GM18519 (cell line): Measurements from ENCODE around the gene POU1F1.
"Not testable (repeated sequence)": the region's sequence is repeated elsewhere in the genome, so short reads cannot be mapped to it uniquely, and the experiment has no call there.

Experiments used
- ATAC-seq: cut with Tn5 transposase; IDR thresholded peaks from one replicate; pipeline ENCODE4 v1.9.1; 2021; ENCODE audit warnings: mild to moderate bottlenecking, moderate library complexity; ENCODE audit not compliant: unreplicated experiment, low FRiP score

Gene POU1F1, protein sequence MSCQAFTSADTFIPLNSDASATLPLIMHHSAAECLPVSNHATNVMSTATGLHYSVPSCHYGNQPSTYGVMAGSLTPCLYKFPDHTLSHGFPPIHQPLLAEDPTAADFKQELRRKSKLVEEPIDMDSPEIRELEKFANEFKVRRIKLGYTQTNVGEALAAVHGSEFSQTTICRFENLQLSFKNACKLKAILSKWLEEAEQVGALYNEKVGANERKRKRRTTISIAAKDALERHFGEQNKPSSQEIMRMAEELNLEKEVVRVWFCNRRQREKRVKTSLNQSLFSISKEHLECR

DNA sequence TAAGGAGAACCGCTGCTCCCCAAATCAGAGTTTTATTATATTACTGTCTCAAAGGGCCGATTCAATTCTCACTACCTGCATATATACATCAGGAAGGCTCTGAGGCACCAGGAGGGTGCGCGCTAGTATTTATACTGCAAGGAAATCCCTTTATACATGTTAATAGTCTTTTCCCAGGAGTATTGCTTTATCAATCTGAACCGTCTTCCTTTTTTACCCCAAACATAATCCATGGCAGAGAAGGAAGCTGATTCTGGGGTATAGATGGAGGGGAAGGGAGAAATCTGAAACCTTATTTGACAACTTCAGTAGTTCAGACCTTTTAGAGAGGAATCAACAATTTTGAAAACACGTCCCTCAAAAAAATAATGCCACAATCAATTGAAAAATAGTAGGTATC, at the start of gene POU1F1:
TSS of gene POU1F1 (minus strand) at position 101 of the 400 bp plus-strand sequence. CDS start 122 bp downstream, outside the sequence.
- no peak for ATAC-seq

DNA sequence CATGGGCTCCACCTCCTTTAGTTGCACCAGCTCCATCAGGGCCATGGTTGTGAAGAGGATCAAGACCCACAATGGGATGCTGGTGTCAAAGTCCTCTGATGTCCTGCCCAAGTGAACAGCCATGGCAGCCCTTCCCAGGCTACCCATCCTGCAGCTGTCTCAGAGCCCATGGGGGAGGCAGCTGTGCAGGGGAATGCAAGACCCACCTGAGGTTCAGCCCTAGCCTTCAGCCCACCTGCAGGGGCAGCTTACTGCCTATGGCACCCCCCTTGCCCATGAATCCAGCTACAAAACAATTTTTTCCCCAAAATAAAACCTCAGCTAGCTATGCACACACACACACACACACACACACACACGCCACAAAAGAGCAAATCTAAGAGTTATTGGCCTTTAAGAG, 48.2 kb upstream of the POU1F1 start:
- no peak for ATAC-seq

DNA sequence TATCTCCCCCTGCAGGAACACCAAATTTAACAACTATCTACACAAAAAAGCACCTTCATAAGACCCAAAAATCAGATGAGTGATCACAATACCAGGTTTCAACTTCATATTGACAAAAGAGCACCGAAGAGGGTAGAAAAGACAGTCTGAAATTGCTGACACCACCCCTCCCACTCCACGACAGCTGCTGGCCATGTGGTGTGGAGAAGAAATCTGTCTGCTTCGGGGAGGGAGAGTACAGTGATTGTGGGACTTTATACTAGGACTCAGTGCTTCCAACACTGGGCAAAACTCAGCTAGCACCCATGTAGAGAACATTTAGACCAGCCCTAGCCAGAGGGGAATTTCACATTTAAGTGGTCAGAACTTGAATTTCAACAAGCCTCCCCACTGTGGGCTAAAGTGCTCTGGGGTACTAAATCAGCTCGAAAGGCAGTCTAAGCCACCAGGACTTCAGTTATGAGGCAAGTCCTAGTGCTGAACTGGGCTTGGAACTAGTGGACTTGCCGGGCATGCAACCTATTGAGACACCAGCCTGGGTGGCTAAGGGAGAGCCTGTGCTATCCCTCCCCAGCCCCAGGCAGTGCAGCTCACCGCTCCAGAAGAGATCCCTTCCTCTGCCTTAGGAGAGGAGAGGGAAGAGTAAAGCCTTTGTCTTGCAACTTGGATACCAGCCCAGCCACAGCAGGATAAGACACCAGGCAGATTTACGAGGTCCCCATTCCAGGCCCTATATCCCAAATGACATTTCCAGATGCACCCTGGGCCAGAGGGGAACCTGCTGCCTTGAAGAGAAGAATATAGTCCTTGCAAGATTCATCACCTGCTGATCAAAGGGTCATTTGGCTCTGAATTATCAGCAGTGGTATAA, 44.6 kb upstream of the POU1F1 start:
- ATAC-seq = no peak

DNA sequence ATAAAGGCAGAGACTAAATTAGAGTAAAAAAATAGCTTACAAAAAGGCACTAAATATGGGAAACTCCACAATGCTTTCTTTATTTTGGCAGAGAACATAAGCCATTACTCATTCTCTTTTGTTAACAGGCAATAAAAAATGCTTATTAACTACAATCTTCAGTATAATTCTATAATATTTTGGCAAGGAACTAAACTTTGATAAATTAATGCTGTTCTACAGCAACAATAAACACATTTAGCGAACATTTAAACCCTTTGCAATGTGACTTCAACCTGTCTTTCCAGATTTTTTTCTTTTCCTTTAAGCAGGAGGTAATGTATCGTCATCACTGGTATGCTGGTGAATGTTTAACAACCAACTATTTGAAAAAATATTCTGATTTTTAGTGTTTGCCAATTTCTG, 42.2 kb upstream of the POU1F1 start:
- ATAC-seq = no peak

DNA sequence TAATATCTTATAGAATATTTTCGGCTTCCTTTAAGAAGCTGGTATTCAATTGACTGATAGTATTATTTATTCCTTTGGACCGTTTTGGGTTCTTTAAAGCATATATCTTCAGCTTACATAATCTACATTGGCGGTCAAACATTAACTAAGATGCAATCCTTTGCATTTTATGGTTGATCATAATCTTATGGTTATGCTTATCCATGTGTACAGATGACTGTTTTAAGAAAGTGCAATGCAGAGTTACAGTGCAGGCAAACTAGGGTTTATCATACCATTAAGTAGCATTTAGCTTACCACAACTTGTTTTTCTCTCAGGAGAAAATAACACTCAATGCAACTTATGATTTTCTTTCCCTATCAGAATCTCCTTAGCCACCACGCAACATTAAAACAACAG, 41.4 kb upstream of the POU1F1 start:
- ATAC-seq = no peak

DNA sequence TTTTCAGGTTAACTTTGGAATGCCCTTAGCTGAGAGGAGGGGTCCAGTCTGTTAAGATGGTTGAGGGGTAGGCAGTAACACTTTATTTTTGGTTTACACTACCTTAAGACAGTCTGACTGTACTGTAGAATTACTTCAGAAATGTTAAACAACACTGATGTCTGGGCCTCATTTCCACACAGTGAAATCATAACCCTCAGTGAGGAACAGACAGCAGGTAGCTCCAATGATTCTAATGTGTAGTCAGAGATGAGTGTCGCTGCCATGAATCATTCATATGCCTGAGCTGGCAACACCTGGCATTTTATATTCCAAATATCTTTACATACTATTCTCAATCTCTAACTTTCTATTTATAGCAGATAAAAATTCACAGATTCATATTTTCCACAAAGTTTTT, 37.3 kb upstream of the POU1F1 start:
- ATAC-seq = no peak

DNA sequence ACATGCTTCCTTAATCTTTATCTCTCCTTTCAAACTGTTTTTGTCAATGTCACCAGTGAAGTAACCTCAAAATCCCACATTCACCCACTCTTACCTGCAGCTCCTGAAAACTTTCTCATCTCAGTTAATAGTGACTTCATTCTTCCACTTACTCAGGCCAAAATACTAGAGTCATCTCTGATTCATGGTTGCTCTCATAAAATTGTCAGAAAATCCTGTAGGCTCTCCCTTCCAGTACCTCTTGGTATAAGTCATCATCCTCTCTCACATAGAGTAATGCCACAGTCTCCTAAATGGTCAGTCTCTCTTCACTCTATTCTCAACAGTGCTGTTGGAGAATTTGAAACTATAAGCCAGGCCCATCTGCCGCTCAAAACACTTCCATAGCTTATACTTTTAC, 34.9 kb upstream of the POU1F1 start:
- no peak for ATAC-seq

DNA sequence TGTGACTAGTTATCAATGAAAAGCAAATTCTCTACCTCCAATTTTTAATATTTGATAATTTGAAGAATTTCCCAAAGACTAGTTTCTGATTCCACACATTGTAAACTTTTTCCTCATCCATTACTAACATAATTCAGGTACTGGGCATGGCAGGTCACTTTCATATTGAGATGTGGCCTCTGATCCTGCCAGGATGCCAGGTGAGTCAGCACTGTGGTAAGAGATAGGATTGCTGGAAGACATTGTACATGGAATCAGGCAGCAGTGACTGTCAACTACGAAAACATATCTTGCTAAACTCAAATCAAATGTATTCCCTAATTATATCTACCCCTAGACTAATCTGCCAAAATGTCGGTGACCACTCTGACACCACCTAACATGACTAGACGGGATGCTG, 33.2 kb upstream of the POU1F1 start:
- no peak for ATAC-seq

DNA sequence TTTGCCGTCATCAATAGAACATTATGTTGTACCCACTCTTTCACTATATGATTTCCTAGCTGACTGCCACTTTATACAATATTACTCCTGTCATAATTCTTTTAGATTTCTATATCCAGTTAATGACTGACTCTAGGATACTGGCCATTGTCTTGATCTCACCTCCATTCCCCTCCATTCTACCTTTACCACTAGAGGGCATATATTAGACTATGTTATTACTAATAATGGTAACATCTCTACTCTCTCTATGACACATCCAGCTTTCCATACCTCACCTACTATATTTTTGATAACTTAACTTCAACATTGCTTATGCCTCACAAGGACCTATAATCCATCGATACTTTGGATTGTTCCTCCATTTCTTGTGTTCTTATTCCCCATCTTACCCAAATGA, 31.4 kb upstream of the POU1F1 start:
- peak; percentile 86 for ATAC-seq

DNA sequence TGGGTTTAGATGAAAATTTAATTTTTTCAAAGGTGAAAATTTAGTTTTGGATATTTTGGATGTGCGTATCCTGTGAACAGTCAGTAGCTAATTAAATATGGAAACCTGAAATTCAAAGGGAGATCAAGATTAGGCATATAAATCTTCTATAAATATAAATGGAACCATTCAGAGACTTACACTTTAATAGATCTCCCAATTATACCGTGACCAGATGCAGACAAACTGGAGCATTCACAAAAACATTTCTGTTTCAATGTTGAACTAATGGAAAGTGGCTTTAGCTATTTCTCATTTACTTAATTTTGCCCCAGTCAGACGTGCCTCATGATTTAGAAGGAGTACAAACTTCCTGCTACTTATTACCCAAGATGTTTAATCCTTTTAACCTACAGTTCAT, 29.1 kb upstream of the POU1F1 start:
- ATAC-seq = no peak

DNA sequence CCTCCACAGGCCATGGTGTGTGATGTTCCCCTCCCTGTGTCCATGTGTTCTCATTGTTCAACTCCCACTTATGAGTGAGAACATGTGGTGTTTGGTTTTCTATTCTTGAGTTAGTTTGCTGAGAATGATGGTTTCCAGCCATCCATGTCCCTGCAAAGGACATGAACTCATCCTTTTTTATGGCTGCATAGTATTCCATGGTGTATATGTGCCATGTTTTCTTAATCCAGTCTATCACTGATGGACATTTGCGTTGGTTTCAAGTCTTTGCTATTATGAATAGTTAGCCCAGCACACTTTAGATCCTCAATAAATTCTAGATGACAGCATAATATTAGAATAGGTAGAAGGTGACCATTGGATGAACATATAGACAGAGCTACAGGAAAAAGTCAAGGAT, 28.6 kb upstream of the POU1F1 start:
- ATAC-seq = not testable (repeated sequence)

DNA sequence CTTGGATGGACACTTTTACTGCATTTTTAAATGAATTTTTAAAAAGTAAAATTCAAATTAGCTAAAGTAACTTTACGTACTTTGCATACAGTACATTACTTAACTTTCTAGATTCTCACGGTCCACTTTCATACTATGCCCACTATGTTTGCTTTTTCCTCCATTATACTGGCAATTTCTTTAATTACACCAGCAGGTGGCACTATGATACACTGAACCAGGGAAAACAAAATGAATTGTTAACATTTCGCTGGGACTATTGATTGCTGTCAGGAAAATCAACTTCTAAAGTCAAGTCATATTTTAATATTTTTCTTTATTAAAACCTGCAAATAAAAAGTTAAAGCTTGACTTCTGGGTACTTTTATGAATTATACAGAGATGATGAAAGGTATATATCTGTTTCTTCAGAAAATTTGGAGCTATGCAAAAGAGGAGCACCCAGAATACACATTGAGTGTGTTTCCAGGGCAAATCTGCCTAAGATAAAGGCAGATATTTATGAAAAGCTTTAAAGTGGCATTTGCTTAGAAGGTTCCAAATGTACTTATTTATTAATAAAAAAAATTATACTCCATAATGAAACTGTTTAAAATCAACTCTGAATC, 21.8 kb upstream of the POU1F1 start:
- ATAC-seq = peak; percentile 88

DNA sequence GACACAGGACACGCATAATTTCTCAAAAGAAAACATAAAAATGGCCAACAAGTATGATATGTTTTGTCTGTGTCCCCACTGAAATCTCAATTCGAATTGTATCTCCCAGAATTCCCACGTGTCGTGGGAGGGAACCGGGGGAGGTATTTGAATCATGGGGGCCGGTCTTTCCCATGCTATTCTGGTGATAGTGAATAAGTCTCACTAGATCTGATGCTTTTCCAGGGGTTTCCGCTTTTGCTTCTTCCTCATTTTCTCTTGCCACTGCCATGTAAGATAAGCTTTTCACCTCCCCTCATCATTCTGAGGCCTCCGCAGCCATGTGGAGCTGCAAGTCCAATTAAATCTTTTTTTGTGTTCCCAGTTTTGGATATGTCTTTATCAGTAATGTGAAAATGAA, 12.1 kb upstream of the POU1F1 start:
- ATAC-seq = no peak

DNA sequence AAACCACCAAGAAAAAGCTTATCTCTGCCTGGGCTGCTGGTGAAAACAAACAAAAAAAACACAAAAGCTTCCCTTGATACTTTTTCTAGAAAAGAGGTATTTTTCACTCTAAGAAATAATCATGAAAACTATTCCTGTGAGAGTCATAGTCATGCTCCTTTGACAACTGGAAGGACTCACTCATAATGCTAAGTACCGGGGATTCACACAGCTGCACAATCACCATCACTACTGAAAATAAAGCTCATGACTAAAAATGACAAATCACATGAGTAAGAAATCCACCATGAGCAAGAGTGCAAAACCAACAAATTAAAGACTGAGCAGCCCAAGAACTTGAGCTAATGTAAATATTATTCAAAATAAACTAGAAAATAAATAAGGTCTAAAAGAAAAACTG, 10.6 kb upstream of the POU1F1 start:
- peak; percentile 75 for ATAC-seq

DNA sequence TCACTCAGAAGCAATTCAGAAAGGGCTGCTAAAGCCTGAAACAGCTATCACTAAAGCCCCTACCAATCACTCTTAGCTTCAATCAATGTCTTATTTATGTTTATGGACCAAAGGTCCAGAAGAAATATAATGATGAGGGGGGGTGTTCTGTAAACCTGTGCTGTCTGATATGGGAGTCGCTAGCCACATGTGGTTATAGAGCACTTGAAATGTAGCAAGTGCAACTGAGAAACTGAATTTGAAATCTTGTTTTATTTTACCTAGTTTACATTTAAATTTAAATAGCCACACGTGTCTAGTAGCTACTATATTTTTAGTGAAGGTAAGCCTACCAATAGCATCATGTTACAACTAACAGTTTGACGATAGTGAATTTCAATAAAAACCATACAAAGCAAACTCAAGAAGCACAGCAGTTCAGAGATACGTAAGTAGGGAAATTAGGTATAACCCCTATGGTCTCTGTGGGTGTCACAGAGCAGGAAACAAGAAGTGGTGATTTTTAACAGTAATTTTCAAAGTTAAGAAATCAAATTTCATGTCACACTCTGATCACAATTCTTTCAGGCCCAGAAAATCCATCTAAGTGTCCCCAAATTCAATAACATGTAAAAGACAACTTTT, 3.6 kb downstream of the POU1F1 start:
- ATAC-seq = peak; percentile 82

DNA sequence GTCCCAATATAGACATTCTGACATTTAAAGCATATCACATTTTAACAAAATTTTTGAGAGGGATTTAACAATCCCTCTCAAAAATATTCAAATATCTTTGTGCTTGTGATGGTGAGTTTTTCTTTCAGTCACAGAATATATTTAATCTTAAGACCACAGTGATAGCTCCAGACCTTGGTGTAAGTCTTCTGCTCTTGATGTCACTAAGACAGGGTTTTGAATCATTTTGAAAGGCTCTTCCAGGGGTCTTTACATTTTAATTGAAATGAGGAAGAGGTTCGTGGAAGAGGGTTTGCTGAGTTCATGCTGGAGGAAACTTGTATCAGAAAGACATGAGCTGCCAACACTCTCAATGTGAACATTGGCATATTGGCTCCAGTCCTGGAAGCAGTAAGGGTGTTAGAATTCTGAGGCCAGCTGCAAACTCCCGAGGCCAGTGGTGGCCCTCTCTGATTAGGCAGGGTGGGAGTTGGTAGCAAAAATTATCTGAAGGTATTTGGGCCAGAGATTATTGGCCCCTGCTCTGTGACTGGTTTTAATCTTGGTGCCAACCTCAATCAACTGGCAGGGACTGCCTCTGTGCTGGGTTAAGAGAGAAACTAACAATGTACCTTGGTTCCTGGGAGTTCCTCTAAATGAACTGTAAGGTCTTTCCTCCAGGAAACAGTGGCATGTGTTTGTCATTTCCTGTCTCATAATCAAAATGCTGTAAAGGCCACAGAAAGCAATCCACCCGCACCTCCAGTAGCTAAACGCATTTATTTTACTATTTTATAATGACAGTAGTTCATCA, 5.3 kb downstream of the POU1F1 start:
- no peak for ATAC-seq

DNA sequence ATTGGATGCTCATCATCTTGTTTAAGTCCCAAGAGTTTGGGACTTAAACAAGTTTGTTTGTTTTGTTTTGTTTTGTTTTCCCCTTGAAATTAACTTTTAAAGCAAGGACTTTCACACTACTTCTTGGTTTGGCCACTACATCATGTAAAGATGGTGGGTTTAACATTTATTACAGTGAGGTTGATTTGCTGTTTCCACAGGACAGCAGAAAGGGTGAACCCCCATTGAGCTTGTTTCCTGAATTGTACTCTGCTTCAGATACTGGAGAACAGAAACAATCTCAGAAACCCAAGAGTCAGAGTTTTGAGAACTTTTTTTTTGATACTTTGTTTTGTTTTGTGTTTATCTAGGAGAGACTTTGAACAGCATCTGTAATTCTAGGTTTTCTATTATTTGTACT, 6.7 kb downstream of the POU1F1 start:
- no peak for ATAC-seq

DNA sequence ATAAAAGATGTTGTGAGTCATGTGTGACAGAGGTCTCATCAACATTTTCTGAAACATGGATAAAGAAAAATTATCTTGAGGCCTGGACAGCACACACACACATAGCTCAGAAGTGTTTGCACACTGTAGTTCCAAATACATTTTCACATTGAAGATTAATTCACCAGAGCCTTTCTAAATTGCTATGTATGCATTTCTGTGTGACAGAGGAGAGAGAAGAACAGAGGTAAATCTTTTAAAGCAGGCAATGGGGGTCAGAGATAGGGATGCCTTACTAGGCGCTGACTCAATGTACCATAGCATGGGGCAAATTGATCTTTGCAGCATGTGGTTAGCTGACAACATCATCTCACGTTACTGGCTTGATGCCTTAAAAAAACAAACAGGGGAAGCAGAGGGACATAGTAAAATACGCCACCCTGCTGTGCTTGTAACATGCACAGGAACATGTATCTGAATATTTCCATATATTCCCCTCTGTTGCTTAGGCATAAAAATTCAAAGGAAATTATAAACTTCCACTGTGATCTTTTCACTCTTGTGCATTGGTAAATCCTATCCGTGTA, 7.7 kb downstream of the POU1F1 start:
- ATAC-seq = no peak

DNA sequence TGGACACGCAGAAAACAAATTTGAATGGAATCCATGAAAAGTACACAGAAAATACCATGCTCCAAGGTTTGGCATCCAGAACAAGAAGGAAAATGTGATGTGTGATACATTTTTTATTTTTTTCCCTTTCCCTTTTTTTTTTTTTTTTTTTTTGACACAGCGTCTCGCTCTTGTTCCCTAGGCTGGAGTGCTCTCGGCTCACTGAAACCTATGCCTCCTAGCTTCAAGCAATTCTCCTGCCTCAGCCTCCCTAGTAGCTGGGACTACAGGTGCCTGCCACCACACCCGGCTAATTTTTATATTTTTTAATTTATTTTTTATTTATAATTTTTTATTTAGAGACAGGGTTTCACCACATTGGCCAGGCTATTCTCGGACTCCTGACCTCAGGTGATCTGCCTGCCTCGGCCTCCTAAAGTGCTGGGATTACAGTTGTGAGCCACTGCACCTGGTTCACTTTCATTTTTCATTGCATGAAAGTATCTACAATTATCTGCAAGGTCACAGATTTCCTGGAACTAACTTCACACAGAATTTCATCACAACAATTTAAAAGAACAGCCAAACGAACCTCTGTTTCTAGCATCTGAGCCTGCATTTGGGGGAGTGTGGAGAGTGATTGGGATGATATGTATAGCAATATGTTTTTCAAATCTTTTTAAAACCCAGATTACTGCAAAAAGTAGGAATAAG, 8.3 kb downstream of the POU1F1 start:
- no peak for ATAC-seq
